HG03432 (cell line): ENCODE results near the gene FAM114A2.
"Not testable (repeated sequence)": the region's sequence is repeated elsewhere in the genome, so short reads cannot be mapped to it uniquely, and the experiment has no call there.

ENCODE experiments used
- ATAC-seq: cut with Tn5 transposase; IDR thresholded peaks from one replicate; pipeline ENCODE4 v1.9.1; 2021; ENCODE audit warnings: mild to moderate bottlenecking, moderate library complexity; ENCODE audit not compliant: unreplicated experiment

FAM114A2 gene

DNA sequence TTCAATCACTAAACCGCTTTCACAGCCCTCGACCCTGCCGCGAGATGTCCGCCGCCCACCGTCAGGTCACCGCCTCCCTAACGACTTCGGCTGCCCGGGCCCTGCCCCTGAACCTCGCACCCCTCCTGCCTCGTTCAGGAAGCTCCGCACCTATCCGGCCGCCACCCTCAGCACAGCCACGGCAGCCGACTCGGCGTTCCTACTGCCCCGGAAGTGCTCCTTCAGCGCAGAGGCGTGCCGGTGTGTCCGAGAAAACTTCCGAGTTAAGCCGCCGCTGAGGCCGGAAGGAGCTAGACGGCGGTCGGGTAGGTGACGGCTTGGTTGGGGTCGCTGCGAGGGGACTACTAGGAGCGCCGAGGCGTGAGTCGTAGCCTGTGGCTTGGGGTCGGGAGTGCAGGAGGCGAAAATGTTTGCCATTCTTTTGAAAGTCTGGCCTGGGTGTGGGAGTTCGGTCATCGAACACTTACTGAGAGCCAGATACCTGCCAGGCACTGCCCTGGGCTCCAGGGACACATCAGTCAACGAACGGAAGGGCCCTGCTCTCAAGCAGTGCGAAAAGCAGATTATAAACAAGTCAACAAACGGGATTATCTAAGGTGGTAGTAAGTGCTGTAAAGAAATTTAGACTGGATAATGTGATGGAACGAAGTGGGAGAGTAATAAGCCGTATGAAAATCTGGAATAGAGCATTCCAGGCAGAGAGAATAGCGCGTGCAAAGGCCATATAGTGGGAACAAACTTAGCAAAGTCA, at the start of gene FAM114A2, which contains the start of gene MFAP3:
Gene FAM114A2 (minus strand): TSS at position 204 of the 751 bp plus-strand sequence. CDS start 3,957 bp downstream, outside the sequence.
Gene MFAP3 (plus strand): TSS at position 261 of the 751 bp plus-strand sequence. CDS start 10,756 bp downstream, outside the sequence.
- peak; percentile 98 for ATAC-seq

DNA sequence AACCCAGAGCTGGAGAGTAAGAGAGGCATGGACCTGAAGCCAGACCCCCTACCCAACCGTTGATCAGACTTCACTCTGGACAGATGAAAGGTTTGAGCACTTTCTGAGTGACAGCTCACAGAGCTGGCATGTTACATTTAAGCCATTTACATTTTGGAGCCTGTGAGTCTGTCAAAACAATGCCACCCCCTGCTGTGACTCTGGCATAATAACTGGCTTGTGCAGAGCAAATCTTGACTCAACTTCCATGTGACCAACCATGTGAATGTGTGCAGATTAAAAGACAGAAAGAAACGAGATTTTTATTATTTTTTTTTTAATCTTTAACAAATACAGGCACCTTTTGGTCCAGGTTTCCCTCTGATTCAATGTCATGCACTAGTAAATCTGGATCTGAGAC, 48.5 kb upstream of the FAM114A2 start:
- ATAC-seq: no peak

DNA sequence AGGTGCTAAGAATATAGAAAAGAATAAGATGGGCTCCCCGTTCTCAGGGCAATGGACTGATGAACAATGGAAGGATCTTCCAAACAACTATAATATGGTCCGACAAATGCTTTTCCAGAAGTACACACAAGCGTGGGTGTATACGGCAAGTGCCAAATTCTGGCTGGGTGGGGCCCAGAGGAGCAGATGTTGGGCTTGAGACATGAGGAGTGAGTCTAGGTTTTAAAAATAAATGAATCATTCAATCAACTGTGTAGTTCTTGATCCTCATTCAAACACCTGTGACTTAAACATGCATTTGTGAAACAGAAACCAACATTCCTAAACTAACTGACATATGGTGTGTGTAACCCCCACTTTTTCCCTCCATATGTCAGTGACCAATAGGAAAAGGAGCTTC, 47.9 kb upstream of the FAM114A2 start:
- no peak for ATAC-seq

DNA sequence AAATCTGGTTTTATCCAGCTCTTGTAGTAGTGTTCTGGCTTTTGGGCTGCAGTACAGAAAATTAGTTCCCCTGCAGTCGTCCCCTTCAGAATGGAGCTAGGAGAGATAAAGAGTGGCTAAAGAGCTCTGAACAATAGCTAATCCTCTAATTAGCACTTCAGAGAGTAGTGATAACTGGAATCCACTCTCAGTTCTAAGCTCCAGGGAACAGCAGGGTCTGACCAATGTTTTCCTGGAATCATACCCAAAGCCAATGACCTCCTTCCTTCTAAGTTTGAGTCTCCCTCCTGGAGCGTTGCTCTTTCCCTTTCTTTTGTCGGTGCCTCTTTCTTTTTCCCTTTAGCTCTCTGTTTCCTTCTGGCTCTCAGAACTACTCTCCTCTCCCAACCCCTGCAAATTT, 47.4 kb upstream of the FAM114A2 start:
- no peak for ATAC-seq

DNA sequence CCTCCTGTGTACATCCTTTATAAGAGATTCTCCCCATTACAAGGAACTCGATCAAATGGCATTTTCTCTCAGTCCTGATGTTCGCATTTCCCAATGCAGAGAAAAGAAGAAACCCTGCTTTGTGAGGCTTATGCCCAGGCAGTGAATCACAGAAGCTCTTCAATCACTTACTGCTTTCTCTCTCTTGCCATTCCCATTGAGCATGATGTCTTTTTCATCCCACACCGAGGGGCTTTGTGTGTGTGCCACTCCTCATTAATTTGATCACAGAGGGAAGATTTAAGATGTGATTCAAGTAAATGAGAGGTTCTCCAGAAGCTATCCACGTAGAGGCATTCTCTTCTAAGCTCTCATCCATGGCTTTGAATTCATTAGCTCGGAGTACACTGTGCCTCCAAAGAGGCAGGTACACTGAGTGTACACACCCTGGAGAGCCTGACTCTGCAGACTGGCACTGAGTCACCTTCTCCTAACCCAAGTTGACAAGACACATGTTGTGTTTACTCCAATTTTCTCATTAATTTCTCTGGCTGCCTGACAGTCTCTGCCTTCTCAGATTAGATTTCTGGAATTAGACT, 45.4 kb upstream of the FAM114A2 start:
- no peak for ATAC-seq

DNA sequence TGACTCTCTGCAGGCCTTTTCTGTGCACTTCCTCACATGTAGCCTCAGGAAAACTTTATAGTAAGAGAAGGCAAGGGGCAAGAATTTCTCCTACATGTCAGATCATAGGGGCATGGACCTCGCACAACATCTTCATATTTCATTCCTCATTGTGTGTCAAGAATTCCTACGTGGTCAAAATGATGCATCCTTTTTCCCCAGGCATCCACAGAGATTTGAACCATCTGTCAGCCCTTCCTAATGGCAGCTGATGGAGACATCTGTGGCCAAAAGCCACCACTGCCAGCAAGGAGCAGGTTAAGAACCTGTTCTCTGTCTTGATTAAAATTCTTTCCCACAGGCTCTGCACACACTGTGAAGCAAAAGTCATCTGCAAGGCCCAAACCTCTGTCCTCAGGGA, 42.5 kb upstream of the FAM114A2 start:
- ATAC-seq: no peak

DNA sequence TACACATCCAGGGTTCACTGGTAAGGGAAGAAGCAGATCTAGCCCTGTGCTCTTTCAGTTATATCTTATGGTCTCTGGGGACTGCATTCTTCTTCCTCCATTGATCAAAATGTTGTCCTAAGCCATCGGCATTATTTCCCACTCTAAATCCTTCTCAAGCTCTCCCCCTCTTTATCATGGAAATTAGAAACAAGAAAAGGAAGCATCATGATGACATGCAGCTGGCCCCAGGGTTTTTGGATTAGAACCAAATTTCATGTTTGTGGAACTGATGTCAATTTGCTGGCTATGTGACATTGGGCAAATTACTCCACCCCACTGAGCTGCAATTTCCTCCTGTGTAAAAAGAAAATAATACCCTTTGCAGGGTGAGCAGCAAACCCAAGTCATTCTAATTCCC, 39.6 kb upstream of the FAM114A2 start:
- ATAC-seq: no peak

DNA sequence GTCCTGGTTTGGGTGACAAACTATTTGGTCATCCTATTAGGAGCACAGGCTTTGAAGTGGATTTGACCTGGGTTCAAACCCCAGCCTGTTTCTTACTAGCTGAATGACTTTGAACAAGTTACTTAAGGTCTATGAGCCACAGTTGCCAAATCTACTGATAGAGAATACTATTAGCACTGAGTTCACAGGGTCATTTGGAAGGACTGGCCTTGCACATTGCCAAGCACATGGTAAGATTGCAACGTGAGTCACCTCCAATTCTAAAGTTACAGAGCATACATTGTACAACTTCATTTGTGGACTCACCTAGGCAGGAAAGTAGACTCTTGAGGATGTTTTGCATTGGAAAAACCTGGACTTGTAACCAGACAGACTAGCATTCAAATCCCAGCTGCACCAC, 39.0 kb upstream of the FAM114A2 start:
- no peak for ATAC-seq

DNA sequence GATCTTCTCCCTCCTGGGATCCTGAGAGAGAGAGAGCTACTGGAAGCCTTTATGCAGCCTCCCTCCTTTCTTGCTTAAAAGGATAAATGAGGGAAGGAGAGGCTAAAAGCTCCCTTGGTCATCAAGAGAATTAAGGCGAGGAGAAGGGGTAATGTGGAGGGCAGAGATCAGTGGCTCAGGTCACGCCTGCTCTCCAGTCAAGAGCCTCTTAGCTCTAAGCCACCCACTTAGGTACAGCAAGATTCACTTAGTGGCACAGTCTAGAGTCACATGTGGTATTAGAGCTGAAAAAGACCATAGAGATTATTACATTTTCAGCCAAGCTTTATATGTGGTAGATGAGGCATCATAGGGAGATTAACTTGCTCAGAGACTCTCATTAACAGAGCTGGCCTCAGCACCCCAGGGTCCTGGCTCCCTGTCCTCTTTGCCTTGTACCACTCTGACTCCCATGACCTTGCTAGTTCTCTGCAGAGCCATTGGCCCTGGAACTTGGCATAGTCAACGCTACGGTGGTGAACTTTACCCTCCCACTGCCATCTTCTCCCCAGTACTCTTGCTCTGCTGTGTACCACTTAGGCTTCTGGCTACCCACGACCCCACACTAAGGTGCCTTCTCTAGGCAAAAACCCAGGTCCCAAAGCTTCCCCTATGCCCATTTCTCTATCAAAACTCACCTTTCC, 37.7 kb upstream of the FAM114A2 start:
- ATAC-seq: no peak

DNA sequence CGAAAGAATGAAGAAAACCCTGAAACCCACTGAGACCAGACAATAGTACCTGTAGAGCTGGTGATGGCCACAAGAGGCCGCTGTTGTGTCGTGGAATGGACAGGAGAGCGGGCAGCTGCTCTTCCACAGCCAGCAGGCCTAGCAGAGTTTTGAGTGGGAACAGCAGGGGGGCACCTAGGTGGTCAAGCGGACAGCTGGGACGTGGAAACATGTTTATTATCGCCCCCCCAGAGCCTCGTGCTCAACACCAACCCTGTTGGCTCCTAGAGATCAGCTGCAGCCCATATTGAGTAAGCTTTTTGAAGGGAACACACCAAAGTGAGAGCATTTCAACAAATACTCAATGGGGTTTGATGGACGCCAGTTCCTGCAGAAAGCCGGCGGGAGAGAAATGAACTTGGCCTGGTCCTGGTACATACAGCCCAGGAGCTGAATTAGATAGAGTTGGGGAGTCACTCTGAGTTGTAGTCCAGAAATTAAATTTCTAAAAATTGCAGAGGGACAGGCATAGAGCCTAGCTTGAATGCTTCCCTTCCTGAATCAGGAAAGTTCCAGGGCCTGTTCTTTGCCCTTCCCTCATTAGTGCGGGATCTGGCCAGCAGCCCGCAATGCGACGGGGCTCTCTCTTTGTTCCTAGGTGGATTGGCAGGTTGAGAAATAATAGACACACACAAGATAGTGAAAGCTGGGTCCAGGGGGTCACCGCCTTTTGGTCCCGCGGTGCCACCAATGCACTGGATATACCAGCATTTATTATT, 33.9 kb upstream of the FAM114A2 start:
- ATAC-seq: peak; percentile 99

DNA sequence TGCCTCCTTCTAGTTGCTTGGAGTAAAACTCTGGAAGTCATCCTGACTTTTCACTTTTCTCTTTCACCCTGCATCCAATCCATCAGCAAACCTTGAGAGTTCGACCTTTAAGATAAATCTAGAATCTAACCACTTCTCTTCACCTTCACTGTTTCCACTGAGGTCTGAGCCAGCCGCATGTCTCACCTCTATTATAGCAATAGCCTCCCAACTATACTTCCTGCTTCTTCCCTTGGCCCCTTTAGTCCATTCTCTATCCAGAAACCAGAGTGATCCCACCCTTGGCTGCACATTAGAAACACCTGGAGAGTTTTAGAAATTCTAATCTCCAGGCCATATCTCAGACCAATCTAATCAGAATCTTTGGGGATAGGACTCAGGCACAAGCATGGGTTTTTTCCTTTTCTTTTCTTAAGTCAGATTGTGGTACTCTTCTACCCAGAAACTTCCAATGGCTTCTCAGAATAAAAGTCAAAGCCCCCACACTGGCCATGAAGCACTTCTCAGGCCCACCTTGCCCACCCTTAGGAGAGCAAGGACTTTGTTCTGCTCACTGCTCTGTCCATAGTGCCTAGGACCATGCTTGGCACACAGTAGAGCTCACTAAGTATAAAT, 33.2 kb upstream of the FAM114A2 start:
- peak; percentile 21 for ATAC-seq

DNA sequence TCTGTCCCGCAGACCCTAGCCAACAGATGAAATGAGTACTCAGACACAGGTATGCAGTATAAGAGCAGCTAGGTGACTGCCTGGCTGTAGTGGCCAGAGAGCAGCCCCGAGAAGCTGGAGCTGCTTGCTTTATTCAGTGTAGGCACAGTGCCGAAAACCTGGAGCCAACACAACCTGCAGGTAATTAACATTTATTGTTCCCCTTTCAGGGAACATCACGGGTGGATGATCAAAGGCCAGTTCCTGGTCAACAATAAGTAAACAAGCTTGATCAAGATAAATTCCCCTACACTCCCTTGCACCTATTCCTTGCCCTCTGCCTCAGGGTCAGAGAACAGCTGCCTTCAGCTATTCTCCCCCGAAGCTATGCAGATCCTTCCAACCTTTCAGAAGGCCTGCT, 31.1 kb upstream of the FAM114A2 start:
- ATAC-seq: not testable (repeated sequence)

DNA sequence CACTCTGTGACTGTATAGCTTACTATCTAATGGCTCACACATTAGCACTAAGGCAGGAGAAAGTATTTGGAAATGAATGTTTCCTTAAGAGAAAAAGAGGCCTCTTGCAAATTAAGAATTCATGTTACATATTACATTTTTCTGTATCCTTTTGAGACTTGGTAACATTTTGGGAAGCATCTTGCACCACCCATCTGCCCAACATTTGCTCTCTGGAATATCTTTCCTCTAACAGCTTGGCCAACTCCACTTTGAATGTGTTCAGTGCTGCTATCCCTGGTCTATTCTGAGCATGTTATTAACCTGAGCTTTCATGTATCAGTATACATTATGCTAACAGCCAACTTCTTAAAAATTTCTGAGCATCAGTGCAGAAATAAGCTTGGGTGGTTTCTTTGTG, 27.3 kb upstream of the FAM114A2 start:
- no peak for ATAC-seq

DNA sequence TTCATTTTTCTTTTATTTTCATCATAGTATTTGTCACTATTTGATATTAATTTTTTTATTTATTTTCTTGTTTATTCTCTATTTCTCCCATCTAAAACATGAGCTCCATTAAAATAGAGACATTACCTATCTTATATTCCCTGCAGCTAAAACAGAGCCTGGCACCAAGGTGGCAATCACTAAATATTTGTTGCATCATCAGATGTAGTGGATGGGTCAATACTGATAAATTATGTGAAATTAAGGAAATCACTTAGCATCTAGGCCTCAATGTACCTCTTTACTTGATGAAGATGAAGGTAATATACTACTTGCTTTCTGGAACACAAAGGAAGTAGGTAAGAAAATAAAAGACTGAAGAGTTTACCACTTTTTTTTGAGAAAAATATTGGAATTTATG, 24.7 kb upstream of the FAM114A2 start:
- no peak for ATAC-seq

DNA sequence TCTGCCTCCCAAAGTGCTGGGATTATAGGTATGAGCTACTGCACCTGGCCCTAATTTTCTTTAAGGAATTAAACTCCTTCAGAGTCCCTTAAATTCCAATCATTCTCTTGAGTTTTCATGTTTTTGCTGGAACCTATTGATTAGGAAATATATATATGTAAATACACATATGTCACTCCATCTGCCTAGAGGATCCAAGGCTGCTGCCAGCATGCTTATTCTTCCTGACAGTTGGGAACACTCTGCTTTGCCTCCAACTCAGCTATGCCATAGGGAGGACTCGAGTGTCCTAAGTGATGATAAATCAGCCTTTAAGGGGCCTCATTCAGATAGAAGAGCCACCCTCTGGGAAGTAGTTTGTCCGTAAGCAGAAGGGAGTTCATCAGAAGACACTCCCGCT, 21.9 kb upstream of the FAM114A2 start:
- no peak for ATAC-seq

DNA sequence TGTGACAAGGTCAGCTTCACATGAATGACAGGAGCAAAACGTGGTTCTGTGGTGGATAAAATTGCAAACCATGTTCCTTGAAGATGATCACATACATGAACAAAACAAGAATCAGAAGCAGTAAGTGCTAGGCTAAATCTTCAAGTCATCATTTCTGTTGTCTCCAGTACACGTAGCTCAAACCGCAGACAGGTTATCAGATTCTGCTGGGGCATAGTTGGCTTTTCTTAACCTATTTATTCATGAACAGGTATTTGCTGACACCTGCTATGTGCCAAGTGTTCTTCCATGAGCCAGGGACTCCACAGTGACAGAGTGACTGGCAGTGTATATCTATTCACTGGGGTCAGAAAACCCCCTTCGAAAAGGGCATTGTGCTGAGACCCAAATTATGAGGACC, 20.9 kb upstream of the FAM114A2 start:
- no peak for ATAC-seq

DNA sequence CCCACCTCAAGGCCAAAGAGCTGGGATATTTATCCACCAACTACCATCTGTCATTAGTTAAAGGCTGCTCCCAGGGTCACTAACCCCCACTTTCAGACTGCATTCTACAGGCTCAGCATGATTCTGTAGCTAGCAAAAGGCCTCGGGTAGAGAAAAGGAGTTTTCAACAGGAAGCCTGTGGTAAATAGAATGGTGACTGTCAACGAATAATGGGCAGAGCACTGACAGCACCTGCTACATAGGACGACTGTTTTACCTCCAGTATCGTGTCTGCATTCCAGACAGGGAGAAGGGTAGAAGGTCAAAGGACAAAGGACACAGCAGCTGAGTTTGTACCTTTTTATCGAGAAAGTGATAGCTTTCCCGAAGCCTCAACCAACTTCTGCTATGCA, 20.3 kb upstream of the FAM114A2 start:
- ATAC-seq: peak; percentile 64

DNA sequence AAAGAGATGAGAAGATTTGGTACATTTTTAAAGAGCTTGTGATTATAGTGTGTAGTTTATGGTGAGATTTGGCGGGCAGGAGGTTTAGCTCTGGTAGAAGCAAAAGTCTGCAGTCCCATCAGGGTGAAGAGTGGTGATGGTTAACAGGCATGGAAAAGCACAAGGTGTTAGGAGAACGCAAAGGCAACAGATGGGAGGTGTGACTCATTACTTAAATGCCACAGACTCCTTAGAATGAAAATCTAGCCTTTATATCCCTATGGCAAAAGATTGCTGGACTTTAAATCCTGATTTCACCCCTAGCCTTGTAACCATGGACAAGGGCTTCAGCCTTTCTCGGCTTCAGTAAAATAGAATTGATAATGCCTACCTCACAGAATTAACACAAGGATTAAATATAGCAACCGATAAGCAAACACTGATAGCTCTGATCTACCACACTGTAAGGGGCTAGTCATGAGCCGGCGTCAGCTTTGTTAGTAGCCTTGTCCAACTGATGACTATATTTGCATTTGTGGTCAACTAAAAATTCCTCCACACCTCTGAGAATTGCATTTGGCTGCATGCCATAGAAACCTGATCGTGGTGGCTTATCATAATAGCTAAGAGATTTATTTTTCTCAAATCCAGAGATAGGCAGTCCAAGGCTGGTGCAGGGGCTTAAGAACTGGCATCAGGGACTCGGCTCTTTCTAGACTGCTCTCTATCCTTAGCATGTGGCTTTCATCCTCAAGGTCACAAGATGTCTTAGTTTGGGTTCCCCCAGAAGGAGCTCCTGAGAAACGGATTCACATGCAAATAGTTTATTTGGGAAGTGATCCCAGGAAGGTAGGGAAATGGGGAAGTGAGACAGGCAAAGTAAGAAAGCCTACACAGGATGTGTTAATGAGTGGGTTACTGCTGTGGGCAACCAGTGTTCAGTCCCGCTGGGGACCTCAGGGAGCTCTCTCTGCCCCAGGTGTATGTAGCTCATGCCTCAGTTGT, 19.6 kb upstream of the FAM114A2 start:
- ATAC-seq: peak; percentile 67

DNA sequence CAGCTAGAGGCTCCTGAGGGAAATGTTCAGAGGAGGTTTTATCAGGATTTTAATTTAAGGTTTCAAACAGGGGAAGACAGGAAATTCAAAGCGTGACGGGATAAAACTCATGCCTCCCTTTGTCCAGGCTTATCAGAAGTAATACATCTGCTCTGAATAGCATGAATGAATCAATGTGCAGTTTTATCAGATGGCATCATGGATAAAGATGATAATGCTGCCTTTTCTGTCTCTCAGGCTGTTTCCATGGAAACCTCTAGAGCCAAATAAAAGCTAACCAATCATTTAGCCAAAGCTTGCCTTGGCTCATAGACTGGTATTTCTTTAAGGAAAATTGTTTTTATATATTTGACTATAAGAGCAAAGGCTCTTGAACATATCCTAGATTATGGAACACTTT, 16.5 kb upstream of the FAM114A2 start:
- no peak for ATAC-seq

DNA sequence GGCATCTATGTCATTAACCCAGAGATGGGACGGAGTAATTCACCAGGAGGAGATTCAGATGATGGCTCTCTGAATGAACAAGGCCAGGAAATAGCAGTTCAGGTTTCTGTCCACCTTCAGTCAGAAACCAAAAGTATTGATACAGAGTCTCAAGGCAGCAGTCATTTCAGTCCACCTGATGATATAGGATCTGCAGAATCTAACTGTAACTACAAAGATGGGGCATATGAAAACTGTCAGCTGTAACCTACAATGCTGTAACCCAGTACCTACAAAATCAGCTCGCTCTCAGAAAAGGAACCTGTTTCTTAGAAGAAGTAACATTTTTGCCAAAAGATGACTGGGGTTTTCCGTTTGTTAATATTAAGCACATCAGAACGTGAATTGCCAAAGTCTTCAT, 14.8 kb upstream of the FAM114A2 start:
- ATAC-seq: no peak
